ENCODE measurements around the gene NUDT16.
A peak's percentile ranks its signal among the peaks of the same experiment; 100 is the strongest.
"Not testable (repeated sequence)": the region's sequence is repeated elsewhere in the genome, so short reads cannot be mapped to it uniquely, and the experiment has no call there.

Gene NUDT16

GRCh38 chr3:131381445-131382291 is at the start of gene NUDT16:
Gene NUDT16 (plus strand): TSS chr3:131381774. CDS start chr3:131381805, 31 bp downstream.
- peak; percentile 99 for DNase-seq

- no peak for DNase-seq
These were observed 42.5 kb upstream of the NUDT16 start for GRCh38 chr3:131338948-131339640.

GRCh38 chr3:131341761-131342160 is 39.8 kb upstream of the NUDT16 start:
- no peak for DNase-seq

- DNase-seq = no peak
These were observed 32.7 kb upstream of the NUDT16 start for GRCh38 chr3:131348911-131349310.

GRCh38 chr3:131349454-131349853 is 32.1 kb upstream of the NUDT16 start:
- no peak for DNase-seq

- no peak for DNase-seq
These were observed 31.6 kb upstream of the NUDT16 start for GRCh38 chr3:131349946-131350347.

- no peak for DNase-seq
These were observed 31.1 kb upstream of the NUDT16 start for GRCh38 chr3:131350506-131350905.

GRCh38 chr3:131353016-131353877 is 28.3 kb upstream of the NUDT16 start:
- DNase-seq = no peak

- no peak for DNase-seq
These were observed 27.6 kb upstream of the NUDT16 start for GRCh38 chr3:131353986-131354385.

- DNase-seq = no peak
These were observed 25.5 kb upstream of the NUDT16 start for GRCh38 chr3:131356006-131356595.

GRCh38 chr3:131357275-131357674 is 24.3 kb upstream of the NUDT16 start:
- no peak for DNase-seq

- no peak for DNase-seq
These were observed 21.3 kb upstream of the NUDT16 start for GRCh38 chr3:131360191-131360755.

- DNase-seq = not testable (repeated sequence)
These were observed 20.5 kb upstream of the NUDT16 start for GRCh38 chr3:131361066-131361463.

GRCh38 chr3:131361464-131362421 is 19.8 kb upstream of the NUDT16 start:
- DNase-seq = no peak

GRCh38 chr3:131363275-131363674 is 18.3 kb upstream of the NUDT16 start:
- DNase-seq = no peak

GRCh38 chr3:131370935-131371687 is 10.5 kb upstream of the NUDT16 start:
- no peak for DNase-seq

GRCh38 chr3:131371688-131372066 is 9.9 kb upstream of the NUDT16 start:
- no peak for DNase-seq

GRCh38 chr3:131374741-131375140 is 6.8 kb upstream of the NUDT16 start:
- no peak for DNase-seq

- not testable (repeated sequence) for DNase-seq
These were observed 641 bp upstream of the NUDT16 start for GRCh38 chr3:131380821-131381444.
